HL-60/S4 treated with phorbol 12-myristate 13-acetate at 8.2 ng/mL for 4 days and 3 days (cell line): Measurements from ENCODE around the gene FRMD4A.

ENCODE experiments used
- in situ Hi-C: fragments of 300-500 bp; cut with MboI; formaldehyde crosslinking; loops from 2 replicates; pipeline ENCODE4 v1.15.0; 2022; ENCODE audit warnings: low sequenced_read_pairs

Gene FRMD4A

DNA sequence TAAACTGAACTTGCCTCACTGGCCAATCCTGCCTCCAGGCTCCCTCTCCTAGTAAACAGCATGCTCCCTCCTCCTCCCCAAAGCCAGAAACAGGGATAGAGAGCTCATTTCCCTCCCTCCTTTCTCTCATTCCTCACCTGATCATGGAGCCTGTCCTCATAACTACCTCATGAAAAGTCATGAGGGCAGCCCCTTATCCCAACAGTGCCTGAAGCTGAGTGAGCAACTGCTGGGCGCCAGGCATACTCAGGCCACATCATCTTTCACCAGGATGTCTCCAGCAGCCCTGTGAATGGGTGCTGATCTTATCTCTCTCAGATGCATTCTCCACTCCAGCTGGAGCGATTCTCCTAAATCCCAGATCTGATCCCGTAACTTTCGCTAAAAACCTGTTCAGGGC is 436.8 kb downstream of the FRMD4A start:
- in situ Hi-C loops: no loop called here

DNA sequence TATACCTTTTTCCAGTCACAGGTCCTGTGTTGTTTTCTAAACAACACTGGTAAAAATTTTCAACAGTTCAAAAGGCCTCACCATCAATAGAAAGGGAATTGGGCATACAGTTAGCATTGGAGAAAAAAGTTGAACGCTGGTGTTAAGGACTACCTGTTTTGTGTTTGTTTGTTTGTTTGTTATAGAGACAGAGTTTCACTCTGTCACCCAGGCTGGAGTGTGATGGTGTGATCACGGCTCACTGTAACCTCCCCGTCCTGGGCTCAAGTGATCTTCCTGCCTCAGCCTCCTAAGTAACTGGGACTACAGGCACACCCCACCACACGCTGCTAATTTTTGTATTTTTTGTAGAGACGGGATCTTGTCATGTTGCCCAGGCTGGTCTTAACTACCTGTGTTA is 437.9 kb downstream of the FRMD4A start:
- in situ Hi-C loops: no loop called here

DNA sequence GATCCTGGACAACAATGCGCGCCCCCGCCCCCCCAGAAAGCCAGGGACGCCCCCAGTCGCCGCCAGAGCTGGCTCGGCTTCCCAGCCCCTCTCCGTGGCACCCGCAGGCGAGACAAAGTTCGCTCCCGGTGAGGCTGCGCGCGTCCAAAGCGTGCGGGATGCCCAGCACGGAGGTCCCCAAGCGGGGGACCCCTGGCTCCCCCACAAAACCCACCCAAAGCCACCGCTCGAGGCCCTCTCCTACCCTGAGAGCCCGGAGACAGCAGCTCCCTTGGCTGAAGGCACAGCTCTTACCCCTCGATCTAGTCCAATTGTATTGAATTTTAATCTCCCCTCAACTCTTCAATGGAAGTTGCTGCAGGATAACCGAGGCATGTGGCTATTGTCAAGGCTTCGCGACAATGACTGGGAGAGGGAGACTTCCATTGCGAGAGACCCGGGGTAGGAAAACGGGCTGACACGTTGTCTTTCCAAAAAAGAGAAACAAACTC is 438.7 kb downstream of the FRMD4A start:
- in situ Hi-C loops: no loop called here

DNA sequence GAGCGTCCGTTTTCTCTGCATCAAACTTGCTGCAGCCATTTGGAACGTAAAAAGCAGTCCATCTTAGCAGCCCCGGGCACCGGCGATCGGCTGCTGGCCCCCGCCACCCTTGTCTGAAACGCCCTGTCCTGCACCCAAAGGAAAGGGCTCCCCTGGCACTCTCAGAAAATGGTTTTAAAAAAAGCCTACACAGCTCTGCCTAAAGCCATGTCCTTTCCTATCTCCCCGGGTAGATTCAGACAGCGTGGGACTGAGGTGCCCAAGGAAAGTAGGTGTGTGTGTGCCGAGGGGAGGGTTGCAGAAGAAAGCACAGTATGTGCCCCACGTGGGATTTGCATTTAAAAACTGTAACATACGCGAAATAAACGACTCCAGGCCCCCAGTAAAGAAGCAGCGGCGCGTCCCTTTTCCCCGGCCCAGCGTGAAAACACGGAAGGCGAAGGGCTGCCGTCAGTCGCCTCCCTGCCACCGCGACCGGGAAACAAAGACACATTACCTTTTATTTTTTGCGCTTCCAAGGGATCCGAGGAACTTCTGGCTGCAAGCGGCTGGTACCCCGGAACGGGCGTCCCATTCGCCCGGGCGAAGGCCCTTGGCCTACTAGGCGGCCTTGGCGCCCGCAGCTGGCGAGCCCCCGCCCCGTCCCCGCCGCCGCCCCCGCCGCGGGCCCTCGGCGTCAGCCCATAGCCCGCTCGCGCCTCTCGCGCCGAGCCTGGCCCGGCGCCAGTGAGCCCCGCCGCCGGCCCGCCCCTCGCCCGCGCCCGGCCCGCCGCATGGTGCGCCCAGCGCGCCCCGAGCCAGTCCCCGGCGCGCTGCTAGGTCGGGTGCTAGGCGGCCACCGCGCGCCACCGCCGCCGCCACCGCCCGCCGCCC is 439.4 kb downstream of the FRMD4A start:
- in situ Hi-C loops: no loop called here

DNA sequence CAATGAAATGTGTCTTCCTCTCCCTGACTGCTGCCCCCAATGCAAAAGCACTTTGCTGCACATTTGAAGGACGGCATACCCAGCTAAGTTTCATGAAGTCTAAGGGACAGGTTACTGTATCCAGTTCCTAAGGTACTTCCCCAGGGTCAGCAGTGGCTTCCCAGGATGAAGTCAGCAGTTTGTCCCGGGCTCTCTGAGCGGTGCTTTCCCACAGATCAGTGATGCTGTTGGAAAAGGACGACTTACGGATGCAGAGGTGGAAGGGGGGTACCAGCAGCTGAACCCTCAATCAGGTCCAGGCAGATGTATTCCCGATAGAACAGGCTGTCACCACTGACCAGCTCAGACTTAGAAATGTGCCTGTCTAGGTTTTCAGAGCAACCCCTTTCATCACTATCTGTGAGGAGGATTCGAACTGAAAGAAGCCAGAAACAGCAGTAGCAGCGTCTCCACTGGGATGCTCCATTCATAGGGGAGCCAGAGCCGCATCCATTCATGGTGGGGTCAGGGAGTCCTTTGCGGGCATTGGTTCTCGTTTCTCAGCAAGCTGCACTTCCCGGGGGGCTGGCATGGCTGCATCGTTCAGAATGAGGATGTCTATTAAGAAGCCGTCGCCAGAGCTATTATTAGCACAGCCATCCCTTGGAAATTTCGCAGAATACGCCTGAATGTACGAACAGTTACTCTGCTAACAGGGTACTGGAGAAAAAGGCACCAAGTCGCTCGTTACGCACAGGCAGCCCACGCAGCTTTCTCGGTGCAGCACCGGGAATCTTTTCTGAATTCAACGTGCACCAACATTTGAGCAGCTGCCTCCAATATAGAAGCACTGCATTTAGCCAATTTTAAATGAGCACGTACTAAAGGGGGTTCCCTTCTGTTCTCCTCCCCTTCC is 440.2 kb downstream of the FRMD4A start:
- in situ Hi-C loops: no loop called here

DNA sequence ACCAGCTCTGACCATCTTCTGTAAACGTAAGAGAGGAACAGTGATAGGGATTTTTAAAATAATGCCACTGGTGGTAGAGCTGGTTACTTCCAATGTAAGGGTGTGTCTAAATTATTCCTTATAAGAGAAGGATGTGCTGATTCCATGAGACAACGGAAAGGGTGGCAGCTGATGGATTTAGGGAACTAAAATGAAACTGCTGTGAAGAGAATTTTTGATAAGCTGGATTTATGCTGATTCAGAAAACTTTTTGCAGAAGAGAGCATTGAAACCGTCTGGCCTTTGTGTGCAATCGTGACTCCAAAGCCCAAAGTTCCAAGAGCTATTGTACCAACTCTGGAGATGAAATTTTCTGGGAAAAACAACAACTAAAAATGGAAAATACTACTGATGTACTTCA is 443.0 kb downstream of the FRMD4A start:
- in situ Hi-C loops: no loop called here

DNA sequence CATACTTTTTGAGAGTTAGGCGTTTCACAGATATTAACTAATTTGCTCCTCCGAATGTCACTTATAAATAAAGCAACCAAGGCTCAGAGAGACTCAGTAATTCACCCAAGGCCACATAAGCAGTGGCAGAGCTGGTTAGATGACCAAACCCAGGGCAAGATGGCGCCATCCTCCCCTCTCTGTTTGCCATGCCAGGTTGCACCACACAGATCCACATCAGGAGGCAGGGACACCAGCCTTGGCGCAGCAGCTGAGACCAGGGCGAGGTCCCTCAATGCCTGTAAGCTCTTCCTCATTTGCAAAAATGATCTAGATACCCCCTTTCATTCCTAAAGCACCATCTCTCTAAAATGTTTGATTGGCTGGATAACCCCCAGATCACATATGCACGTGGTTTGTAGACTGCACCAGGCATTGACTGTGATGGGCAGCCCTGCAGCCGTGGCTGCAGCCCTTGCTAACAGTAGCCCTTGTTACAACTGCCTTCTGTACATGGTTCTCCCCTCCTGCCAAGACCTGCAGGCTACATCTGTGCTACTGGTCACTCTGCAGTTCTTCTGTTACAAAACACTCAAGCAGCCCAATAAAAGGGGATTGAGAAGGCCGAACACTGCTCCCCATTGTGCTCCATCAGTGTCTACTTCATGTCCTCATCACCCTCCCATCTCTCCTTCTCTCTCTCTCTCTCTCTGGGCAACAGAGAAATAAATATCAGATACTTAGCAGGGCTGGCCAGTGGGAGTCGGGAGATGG is 445.3 kb downstream of the FRMD4A start:
- in situ Hi-C loops: no loop called here

DNA sequence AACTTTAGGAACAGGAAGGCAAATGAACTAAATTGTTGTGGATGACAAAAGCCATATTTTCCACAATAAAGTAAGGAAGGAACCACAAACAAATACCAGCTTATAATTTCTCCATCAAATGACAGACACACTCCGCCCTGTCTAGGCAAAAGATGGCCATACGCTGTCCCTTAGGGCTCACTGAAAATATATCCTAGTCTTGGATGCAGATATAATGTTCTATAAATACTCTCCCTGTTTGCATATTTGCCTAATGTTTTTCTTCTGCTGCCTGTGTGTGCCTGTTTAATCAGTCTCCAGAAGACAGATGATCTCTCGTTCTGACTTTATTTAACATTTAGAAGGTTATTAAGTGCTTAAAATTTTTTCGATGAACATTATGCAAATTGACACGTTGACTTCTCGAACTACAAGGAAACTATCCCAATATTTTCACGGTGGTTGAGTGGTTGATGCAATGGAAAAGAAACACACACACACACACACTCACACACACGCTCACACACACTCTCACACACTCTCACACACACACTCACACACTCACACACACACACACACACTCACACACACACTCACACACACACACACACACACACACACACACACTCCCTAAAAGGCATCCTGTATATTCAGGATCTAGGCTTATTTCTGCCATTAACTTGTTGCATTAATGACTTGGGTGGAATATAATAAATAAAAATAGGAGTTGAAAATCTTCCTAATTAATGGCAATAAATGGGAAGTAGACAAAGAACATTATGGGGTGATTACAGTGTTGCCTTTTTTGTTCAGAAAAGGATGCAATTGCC is 446.9 kb downstream of the FRMD4A start:
- in situ Hi-C loops: no loop called here

DNA sequence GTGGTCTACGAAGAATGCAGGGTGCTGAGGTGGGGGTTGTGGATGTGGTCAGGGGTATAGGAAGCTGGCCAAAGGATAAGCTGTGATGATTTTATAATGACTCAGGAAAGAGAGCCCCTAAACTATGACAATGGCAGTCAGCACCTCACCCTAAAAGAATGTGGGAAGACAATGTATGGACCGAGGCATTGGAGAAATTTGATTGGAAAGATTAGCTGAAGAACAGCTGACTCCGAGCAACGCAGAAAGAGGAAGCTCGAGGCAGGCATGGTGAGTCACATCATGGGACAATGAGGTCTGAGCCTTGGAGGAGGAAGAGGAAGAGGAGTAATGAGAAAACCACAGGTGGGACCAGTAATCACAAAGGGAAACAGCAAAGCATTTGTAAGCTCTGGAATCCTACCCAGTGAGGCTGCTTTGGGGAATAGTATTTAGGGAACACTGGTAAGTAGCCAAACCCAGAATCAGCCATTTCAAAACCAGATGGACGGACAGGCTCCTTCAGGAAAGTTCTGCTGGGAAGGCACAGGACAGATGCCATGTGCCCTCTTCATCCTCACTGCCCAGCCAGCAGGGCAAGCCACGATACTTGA is 448.5 kb downstream of the FRMD4A start:
- in situ Hi-C loops: no loop called here

DNA sequence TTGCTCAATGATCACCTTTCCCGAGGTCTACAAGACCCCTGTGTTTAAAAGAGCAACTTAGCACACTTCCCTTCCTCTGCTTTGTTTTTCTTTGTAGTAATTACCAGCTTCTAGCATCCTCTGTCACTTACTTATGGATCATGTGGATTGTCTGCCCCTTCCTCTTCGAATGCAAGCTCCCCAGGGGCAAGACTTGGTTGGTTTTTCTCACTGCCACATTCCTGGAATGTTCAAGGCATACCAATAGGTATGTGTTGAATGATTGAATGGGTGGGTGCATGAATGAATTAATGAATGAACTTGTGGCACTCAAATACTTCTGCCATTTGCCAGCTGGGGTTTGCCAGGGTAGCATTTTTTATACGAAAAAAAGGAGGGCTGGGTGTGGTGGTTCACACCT is 450.0 kb downstream of the FRMD4A start:
- in situ Hi-C loops: no loop called here

DNA sequence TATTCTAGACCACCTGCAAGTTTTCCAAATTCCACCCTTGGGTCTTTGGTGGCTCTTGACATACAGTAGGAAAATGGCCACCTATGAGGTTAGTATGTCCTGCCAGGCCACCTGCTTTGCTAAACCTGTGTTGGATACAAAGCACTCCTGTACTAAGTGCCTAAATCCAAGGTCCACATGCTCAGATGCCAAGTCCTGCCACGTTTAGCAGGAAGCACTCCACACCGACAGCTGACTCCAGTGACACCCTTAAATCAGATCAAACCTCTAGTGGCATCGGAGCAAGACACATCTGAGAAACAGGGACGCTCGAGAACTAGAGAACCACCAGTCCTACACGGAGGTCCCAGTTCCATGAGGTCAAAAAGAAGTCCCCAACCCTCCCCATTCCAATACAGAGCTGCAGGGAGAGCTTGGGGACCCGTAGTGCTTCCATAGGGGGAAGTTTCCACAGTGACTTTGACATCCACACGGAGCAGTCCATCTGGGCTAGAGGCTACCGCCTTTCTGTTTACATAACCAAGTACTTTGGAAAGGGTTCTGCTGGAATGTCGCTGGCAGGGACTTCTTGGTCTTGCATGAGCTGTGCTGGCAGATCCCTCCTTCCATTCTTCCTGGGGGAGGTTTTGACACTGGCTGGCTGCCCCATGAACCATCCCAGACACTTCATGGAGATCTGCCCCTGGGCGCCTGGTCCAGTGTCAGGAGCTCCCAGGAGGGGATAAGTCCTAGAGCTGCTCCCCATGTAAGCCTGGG is 453.4 kb downstream of the FRMD4A start:
- in situ Hi-C loops: no loop called here

DNA sequence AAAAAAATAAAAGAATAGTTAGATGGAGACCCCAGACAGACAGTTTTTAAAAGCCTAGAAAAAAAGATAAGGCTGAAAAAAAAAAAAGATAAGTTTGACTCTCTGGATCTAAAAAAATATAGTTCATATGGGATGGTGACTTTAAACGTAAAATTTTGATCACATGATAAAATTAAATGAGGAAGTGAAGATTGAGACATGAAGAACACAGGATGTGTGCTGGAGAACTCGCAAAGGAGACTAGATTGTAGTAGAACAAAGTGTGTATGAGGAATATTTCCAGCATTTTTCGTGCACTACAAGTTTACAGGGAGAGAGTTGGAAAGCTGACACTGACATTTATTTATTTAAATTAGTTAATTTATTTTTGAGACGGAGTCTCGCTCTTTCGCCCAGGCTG is 457.5 kb downstream of the FRMD4A start:
- in situ Hi-C loops: no loop called here

DNA sequence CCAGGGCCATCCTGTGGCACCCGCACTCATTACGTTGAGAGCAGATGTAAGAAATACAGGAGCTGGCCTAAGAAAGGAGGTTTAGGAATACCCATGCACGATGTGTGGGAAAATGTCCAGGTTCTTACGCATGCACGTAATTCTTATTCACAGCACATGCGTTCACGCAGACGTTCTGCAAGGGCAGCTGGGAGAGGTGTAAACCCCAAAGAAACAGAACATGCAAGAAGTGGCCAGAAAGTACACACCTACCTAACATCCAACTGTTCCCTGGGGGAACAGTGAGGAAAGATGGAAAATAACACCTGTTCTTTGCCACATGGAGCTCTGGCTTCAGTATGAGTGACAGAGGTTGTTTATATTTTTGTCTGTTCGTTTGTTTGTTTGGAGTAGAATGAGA is 458.3 kb downstream of the FRMD4A start:
- in situ Hi-C loops: no loop called here

DNA sequence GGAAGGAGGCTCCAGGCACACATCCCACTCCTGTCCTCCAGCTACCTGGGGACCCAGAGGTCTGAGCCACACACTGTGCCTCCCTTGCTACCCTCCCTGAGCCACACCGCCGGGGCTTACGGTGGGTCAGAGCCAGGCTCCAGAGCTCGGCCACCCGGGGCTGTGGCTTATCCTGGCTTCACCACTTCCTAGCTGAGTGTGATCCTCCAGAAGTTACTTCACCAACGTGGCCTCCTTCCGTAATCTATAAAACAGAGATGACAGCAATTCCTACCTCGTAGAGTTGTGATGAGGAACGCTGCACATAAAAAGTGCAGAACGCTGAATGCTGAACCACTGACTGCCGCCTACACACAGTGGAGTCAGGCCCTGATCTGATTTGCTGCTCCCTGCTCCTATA is 458.9 kb downstream of the FRMD4A start:
- in situ Hi-C loops: no loop called here

DNA sequence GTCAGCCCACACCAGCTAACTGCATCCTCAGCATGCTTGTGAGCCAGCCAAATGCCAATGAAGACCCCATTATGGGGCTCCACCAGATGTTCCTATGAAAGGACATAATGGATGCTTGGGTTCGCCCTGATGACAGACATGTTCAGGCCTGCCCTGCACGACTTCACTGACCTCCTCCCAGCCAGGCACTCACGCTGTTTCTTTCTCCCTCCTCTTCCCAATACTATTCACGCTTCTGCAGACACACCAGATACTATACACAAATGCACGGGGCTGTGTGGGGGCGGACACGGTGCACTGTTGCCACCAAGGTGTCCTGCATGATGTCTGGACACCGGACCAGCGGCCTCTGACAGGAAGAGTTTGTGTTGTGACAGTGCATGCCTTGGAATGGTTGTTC is 459.7 kb downstream of the FRMD4A start:
- in situ Hi-C loops: no loop called here

DNA sequence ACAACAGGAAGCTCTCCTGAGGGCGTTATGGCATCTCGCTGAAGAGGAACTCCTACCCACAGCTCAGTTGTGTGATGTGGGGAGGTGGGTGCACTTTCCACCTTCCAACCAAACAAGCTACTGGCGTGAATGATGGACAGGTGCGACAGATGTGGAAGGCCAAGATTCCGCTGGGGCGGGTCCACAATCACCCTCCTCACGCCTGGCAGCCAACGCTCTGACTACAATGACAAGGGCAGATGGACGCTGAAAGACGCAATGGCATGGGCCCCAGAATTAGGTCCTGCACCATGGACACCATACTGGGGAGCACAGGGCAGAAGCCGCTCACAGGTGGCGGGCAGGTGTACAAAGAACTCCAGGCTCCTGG is 461.4 kb downstream of the FRMD4A start:
- in situ Hi-C loops: no loop called here

DNA sequence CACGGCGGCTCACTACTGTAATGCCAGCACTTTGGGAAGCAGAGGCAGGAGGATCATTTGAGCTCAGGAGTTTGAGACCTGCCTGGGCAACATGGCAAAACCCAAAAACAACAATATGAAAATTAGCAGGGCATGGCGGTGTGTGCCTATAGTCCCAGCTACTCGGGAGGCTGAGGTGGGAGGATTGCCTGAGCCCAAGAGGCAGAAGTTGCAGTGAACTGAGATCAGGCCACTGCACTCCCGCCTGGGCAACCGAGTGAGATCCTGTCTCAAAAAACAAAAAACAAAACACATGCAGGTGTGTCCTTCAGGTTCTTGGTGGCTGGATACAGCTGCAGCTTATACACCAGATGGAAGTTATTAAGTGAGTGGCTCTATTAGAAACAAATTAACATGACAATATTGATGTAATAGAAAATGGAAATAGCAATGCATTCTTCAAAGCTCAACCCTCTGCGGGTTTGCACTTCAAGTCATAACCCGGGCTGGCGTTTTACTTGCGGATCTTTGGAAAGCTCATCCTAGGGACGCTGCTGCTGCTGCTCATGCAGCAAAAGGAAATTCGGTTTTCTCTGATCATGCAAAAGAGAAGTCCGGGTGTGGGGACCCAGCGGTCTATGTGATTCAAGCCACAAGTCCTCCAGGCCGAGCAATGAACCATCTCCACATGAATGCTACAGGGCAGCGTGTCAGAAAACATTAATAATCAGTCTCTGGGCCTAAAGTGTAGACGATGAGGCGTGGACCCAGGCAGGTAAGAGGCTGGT is 462.0 kb downstream of the FRMD4A start:
- in situ Hi-C loops: no loop called here

DNA sequence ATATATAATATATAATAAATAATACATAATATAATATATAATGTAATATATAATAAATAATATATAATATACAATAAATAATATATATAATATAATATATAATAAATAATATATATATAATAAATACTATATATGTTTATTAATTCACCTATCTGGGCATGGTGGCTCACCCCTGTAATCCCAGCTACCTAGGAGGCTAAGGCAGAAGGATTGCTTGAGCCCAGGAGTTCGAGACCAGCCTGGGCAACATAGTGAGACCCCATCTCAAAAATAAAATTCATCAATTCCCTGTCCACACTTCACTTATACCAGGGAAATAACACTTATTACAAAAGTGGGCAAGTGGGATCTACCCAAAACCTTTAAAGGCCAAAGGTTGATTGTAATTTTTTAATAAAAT is 462.9 kb downstream of the FRMD4A start:
- in situ Hi-C loops: no loop called here
